ENCODE data around the gene MAML3. TPM values are rescaled to one million over a fixed set of nuclear protein-coding genes. Genes with fewer than 3 reads are reported as not detected.

The MAML3 gene
- polyA plus RNA-seq (2012; ENCODE audit: insufficient read depth, insufficient read length, low read depth), result 14.1 TPM

DNA sequence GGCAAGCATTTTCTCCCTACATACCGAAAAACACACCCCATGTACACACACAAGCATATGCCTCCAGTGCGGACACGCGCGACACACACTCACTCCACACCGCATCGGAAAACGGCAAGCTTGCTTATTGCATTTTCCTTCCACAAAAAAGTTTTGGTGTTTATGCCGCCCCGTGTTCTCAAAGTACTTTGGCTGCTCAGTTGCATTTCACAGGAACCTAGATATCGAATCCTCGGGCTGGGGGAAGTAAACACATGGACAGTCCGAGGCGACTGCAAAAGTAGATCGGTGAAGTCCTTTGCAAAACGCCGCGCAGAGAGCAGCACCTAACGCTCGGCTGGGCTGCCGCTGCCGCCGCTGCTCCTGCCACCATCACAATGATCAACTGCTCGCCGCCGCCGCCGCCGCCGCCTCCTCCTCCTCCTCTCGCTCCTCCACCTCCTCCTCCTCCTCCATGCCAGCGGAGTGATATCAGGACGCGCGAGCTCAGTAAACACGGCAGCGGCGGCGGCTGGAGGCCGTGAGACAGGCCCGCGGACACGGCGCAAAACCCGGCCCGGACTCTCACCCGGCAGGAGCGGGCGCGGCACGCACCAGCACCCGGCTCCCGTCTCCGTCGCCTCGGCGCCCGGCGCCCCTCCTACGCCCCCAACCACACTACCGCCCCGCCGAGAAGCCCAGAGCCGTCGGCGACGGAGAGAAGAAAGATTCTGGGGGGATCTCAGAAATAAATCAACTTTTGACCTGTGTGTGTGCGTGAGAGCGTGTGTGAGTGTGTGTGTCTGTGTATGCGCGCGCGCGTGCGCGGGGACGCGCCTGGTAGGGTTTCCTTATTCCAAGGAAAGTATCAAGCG, at the start of gene MAML3:
TSS of gene MAML3 (minus strand) at position 467 of the 854 bp plus-strand sequence. CDS start 857 bp downstream, outside the sequence.
- no peaks in the 10 kb centered on the region; the same call in 1 of the 2 replicates for H3K4me1 ChIP-seq
- TF ChIP-seq, protein P1, sequence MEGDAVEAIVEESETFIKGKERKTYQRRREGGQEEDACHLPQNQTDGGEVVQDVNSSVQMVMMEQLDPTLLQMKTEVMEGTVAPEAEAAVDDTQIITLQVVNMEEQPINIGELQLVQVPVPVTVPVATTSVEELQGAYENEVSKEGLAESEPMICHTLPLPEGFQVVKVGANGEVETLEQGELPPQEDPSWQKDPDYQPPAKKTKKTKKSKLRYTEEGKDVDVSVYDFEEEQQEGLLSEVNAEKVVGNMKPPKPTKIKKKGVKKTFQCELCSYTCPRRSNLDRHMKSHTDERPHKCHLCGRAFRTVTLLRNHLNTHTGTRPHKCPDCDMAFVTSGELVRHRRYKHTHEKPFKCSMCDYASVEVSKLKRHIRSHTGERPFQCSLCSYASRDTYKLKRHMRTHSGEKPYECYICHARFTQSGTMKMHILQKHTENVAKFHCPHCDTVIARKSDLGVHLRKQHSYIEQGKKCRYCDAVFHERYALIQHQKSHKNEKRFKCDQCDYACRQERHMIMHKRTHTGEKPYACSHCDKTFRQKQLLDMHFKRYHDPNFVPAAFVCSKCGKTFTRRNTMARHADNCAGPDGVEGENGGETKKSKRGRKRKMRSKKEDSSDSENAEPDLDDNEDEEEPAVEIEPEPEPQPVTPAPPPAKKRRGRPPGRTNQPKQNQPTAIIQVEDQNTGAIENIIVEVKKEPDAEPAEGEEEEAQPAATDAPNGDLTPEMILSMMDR (IDR thresholded peaks at IDR 0.05; ENCODE audit: low read depth, low read length), result no peak
- peaks cover 3% of the 10 kb centered on the region; the same call in 1 of the 2 replicates for H3K36me3 ChIP-seq
- H3K9me3 ChIP-seq, result no peaks in the 10 kb centered on the region
- H3K4me3 ChIP-seq (ENCODE audit: low read depth, low read length), result peak within 1 kb of the TSS; percentile 98
- H3K27me3 ChIP-seq, result no peaks in the 10 kb centered on the region
- DNase-seq, result peak; percentile 97

DNA sequence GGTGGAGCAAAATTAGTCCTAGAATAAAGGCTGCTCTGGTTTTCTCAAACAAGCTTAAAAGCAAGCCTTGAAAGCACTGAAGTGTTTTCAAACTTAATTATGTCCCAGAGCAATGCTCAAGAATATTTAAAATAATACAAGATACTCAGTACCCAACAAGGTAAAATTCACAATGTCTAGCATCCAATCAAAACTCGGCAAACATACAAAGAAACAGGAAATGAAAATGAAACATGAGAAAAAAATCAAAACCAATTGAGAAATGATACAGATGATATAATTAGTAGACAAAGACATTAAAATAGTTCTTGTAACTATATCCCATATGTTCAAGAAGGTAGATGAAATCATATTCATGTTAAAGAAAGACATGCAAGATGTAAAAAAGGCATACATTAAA, 45.0 kb upstream of the MAML3 start:
- Histone ChIP-seq H3K4me1 (no peaks in the 10 kb centered on the region), H3K4me3 (ENCODE audit: low read depth, low read length) (no peak overlapping the region)
- DNase-seq, result no peak

DNA sequence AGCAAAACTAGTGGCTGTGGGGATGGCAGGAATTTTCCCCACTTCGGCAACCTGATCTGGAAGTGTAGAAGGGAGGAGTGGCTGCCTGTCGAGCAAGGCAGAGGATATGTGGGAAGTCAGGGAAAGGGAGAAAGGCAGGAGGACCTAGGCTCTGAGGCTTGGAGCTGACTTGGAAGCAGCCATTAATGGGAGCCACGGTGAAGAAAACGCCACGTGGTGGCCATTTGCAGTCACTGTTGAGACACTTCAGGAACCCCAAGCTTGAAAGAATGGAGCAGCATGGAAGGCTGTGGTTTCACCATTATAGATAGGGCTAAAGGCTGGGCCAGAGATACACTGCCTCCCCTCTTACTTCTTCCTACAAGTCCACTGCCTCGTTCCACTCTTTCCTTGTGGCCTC, 41.8 kb upstream of the MAML3 start:
- Histone ChIP-seq H3K9me3 (no peaks in the 10 kb centered on the region; the same call in 1 of the 2 replicates), H3K4me1 (no peaks in the 10 kb centered on the region), H3K4me3 (ENCODE audit: low read depth, low read length) (no peak overlapping the region), H3K36me3 (no peaks in the 10 kb centered on the region; the same call in 1 of the 2 replicates), H3K27me3 (no peaks in the 10 kb centered on the region)
- no peak for DNase-seq
- TF ChIP-seq, protein P1 (IDR thresholded peaks at IDR 0.05; ENCODE audit: low read depth, low read length), result no peak

More for the DNA sequence above, 45.0 kb upstream of the MAML3 start:
- Histone ChIP-seq H3K9me3 (no peaks in the 10 kb centered on the region; the same call in 1 of the 2 replicates), H3K27me3 (no peaks in the 10 kb centered on the region), H3K36me3 (no peaks in the 10 kb centered on the region)
- TF ChIP-seq, protein P1 (IDR thresholded peaks at IDR 0.05; ENCODE audit: low read depth, low read length), result no peak

DNA sequence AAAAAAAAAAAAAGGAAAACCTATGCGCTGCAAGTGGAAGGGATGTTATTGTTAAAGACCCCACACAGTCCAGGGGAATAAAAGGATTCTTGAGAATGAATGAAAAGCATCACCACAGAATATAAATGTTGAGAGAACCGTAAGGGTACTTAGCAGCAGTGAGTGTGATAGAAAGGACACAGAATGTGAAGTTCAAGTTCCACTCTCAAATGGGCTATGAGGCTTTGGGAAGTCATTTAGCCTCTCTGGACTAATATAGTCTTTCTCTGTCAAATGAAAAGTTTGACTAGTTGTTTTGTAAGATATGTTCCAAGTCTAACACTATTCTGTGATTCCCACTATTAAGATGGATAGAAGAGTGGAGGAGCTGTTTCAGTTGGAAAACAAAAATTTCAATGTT, 35.8 kb upstream of the MAML3 start:
- H3K4me3 ChIP-seq (ENCODE audit: low read depth, low read length), result no peak overlapping the region
- no peaks in the 10 kb centered on the region; the same call in 1 of the 2 replicates for H3K9me3 ChIP-seq
- TF ChIP-seq, protein P1 (IDR thresholded peaks at IDR 0.05; ENCODE audit: low read depth, low read length), result no peak
- no peak for DNase-seq
- H3K4me1 ChIP-seq, result peaks cover 37% of the 10 kb centered on the region
- H3K36me3 ChIP-seq, result no peaks in the 10 kb centered on the region; the same call in 1 of the 2 replicates
- no peaks in the 10 kb centered on the region for H3K27me3 ChIP-seq

DNA sequence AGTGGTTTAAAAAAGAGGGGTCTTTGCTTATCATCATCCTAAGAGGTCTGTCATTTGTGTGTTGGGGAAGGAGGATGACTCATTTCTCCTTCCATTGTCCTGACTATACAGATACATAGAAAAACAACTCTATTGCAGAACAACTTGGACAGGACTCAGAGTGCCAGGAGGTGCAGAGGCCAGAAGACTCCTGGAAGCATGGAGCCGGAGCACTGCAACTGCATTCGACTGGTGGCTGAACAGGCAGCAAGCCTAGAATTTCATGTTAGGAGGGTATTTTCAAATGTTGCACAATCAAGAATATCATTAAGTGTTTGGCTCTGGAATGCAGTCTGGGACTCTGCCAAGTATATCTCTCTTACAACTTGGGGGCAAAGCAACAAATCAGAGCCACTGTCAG, 35.0 kb upstream of the MAML3 start:
- TF ChIP-seq, protein P1 (IDR thresholded peaks at IDR 0.05; ENCODE audit: low read depth, low read length), result no peak
- DNase-seq, result peak; percentile 21
- Histone ChIP-seq H3K9me3 (no peaks in the 10 kb centered on the region; the same call in 1 of the 2 replicates), H3K36me3 (no peaks in the 10 kb centered on the region; the same call in 1 of the 2 replicates), H3K4me3 (ENCODE audit: low read depth, low read length) (no peak overlapping the region), H3K4me1 (peaks cover 38% of the 10 kb centered on the region), H3K27me3 (no peaks in the 10 kb centered on the region)

DNA sequence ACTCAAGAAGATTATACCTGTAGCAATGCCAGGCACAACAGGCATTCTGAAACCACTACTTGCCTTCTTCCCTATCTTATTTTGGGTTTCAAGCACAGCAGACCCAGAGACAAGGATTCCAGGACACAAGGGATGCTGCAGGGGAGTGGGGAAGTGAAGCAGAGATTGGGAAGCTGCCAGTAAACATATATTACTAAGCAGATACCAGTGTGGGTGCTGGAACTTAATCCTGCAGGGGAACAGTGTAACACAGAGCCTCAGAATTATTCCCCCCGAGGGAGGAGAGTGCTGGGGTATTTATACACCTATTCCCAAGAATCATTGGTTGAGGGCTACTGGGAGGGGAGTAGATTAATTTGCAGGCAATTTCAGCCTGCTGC, 33.3 kb upstream of the MAML3 start:
- TF ChIP-seq, protein P1 (IDR thresholded peaks at IDR 0.05; ENCODE audit: low read depth, low read length), result no peak
- H3K4me1 ChIP-seq, result peaks cover 38% of the 10 kb centered on the region
- no peaks in the 10 kb centered on the region for H3K27me3 ChIP-seq
- no peaks in the 10 kb centered on the region; the same call in 1 of the 2 replicates for H3K36me3 ChIP-seq
- no peak for DNase-seq
- H3K9me3 ChIP-seq, result no peaks in the 10 kb centered on the region; the same call in 1 of the 2 replicates
- H3K4me3 ChIP-seq (ENCODE audit: low read depth, low read length), result no peak overlapping the region

Data from BE2C (cell line).